Left forelimb (tissue), 1 donor: ENCODE measurements around the gene ZBTB39.
"Not testable (repeated sequence)": the region's sequence is repeated elsewhere in the genome, so short reads cannot be mapped to it uniquely, and the experiment has no call there.

Experiments
- DNase-seq: peaks from one replicate; pipeline ENCODE4 v3.0.0-alpha.2; 2018; ENCODE audit warnings: low spot score

ZBTB39 gene

GRCh38 chr12:57001448-57001906 lies 4.9 kb downstream of the ZBTB39 start:
- no peak for DNase-seq

DNA sequence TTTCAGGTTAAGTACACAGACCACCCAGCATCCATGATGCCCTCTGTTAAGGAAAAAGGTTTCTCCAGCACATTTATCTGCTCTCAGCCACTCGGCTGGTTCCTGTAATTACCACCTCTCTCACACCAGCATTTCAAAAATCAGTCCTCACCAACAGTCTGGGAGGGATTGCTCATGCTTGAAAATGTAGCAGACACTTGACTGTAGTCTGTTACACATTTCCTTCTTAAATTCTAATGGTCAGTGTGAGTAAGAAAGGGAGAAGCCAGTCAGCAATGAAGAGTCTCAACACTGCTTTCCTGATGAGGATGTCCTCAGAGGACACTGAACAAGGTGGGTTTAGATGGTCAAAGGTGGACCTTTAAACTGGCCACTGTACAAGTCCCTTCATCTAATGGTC lies 6.0 kb downstream of the ZBTB39 start:
- no peak for DNase-seq

DNA sequence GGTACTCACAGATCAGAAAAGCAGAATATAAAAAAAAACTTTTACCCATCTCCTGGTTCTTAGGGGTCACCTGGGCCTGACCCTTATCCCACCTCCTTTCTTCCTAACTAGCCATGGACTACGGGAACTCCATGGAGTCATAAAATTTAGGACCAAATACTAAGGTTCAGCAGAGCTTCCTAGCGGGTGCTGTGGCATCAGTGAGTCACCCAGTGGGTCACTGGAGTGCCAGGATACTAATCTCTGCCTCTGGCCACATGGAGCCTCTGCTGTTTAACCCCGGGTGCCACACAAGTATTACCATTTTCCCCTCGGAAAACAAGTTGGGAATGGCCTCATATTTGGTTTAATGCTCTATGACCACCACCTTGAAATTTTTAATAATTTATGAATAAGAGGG lies 6.9 kb downstream of the ZBTB39 start:
- DNase-seq, result no peak

- DNase-seq, result no peak
Observed at GRCh38 chr12:56998981-56999380, 7.4 kb downstream of the ZBTB39 start.

DNA sequence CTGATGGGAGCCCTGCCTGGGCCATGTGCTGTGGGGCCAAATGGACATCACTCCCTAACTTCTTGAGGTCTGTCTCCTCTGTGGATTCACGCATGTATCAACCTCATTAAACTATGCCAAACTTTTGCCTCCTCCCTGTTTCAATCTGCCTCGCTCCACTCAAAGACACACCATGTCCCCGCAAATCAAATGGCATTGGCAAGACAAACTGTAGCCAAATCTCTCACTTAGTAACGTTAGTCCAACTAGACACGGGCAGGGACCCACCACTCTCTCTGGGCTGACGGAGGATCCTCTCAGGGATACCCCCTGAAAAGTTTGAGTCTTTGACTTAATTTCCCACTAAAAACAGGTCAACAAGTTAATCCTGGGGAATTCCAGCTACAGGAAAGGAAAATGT lies 8.0 kb downstream of the ZBTB39 start:
- DNase-seq, result no peak

DNA sequence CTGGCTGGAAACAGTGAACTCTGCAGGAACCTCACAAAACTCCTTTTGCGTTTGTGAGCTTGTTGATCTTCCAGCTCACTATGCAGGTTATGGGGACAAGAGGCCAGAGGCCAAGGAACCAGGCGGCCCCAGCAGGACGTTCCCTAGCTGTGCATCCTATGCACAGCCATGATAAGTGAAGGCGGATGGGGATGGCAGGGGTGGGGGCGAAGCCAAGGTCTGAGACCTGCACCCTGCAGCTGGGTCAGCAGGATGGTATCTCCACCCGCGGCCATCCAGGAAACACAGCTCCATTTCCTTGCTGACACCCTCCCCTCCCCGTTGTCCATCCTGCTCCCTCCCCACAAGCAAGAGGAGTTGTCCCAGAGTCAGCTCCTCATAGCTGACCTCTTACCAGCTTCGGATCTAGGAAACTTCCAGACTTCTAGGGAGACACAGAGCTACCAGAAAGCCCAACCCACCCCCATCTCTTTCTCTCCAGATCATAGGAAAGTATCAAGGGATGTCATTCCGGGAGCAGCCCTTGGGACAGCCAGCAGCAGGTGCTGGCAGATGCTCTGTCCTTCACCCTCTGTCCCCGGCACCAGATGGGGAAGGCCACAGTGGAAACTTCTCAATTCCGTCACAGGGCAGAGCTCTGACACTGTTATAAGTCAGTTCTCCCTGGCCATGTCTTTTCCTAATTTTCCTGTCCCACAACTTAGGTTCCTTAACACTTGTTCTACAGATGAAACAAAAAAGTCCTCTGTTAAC lies 9.4 kb downstream of the ZBTB39 start:
- DNase-seq, result no peak

- DNase-seq, result no peak
Observed at GRCh38 chr12:56995930-56996496, 10.3 kb downstream of the ZBTB39 start.

DNA sequence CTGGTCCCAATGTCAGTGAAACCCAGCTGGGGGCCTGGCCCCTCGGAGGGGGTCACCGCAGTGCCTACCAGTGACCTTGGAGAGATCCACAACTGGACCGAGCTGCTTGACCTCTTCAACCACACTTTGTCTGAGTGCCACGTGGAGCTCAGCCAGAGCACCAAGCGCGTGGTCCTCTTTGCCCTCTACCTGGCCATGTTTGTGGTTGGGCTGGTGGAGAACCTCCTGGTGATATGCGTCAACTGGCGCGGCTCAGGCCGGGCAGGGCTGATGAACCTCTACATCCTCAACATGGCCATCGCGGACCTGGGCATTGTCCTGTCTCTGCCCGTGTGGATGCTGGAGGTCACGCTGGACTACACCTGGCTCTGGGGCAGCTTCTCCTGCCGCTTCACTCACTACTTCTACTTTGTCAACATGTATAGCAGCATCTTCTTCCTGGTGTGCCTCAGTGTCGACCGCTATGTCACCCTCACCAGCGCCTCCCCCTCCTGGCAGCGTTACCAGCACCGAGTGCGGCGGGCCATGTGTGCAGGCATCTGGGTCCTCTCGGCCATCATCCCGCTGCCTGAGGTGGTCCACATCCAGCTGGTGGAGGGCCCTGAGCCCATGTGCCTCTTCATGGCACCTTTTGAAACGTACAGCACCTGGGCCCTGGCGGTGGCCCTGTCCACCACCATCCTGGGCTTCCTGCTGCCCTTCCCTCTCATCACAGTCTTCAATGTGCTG lies 11.0 kb downstream of the ZBTB39 start:
- DNase-seq, result no peak

DNA sequence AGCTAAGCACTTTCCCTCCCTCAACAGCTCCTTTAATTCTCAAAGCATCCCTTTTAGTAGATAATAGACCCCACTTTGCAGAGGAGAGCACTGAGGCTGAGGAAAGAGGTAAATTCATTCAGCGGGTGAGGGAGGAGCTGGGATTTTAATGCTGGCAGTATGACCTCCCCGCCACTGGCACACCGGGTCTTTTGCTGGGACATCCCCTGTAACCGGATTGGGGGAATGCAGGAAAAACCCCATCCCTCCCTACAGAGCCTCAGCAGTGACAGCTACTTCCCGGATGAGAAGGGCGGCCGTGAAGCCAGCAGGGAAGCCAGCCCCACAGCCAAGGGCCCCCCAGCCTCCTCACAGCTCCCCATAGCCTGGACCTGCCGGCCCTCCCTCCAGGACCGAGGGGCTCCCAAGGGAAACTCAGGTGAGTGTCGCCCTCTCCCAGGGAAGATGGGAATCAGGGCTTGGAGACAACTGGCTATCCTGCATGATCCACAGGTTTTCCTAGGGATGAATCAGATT lies 12.1 kb downstream of the ZBTB39 start:
- no peak for DNase-seq

DNA sequence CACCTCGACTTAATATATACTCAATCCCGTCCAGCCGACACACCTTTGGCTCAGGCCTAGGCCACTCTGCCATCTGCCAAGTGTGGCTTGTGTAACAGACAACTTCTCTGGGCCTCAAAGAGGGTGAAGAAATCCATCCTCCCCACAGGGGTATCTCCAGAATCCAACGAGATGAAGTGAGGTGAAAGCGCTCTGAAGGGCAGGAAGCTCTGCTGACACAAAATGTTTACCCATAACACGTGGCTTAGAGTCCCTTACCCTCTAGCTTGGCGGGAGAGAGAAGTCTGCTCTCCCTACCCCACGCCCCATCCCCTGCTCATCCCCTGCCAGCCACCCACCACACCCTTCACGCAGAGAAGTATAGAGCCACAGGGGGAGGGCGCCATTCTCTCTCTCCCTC lies 13.0 kb downstream of the ZBTB39 start:
- DNase-seq, result no peak

DNA sequence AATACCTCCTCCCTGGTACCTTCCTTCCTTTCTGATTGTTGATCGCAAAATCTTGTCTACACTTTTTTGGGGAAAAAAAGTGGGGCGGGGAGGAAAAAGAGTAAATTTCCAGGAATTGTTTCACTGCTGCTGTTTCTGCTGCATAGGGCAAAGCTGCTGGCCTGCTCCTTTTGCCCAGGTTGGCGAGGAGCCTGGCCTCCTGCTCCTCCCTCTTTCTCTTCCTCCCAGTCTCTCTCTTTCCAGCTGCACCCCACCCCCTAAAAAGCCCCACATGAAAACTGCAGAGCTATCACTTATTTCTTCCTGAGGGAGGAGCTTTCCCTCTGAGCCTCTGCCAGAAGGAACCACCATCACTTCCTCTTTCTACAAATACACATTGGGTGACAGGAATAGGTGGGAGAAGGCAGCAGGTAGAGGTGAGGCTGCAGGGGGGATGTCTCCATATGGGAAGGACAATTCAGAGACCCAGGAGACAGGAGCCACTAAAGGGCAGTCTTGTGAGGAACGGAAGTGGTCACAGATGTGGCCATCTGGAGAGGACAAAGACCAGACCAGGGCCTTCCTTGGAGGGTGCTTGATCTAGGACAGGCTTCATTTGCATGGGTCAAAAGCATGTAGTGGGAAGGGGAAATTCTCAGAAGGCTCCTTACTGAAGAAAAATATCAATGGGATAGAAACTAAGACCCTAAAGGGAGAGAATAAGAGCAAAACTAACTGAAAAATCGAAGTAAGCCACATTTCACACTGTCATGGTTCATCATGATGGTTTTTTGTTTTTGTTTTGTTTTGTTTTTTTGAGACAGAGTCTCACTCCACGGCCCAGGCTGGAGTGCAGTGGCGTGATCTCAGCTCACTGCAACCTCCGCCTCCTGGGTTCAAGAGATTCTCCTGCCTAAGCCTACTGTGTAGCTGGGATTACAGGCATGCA lies 14.8 kb downstream of the ZBTB39 start:
- peak; percentile 44 for DNase-seq

- DNase-seq, result peak; percentile 25
Observed at GRCh38 chr12:56990648-56991318, 15.6 kb downstream of the ZBTB39 start.

GRCh38 chr12:56989861-56990610 lies 16.3 kb downstream of the ZBTB39 start:
- DNase-seq, result no peak

GRCh38 chr12:56988207-56988739 lies 18.1 kb downstream of the ZBTB39 start:
- DNase-seq, result no peak

GRCh38 chr12:56987551-56988053 lies 18.7 kb downstream of the ZBTB39 start:
- DNase-seq, result peak; percentile 86

GRCh38 chr12:56987011-56987410 lies 19.3 kb downstream of the ZBTB39 start:
- no peak for DNase-seq

- not testable (repeated sequence) for DNase-seq
Observed at GRCh38 chr12:56985714-56986113, 20.6 kb downstream of the ZBTB39 start.

DNA sequence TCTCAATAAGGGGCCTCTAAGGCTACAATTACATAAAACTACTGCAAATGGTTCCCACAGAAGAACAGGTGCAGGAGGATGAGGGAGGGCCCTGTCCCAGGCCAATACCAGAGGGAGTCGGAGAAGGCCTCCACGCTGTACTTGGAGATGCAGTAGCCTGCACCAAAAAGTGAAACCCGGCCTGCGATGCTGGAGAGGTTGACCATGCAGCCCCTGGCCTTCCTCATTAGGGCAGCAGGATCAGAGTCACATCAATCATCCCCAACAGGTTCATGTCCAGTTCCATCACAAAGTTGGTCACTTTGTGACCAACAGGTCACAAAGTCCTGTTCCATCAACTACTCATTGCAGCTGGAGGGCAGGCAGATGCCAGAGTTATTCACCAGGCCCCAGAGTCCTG lies 23.0 kb downstream of the ZBTB39 start:
- DNase-seq, result no peak

- DNase-seq, result not testable (repeated sequence)
Observed at GRCh38 chr12:56982578-56983236, 23.6 kb downstream of the ZBTB39 start.
